IMR-90 (cell line): ENCODE measurements around the gene SHISA8. TPM values are rescaled to one million over a fixed set of nuclear protein-coding genes. Genes with fewer than 3 reads are reported as not detected.

ENCODE experiments used
- ATAC-seq: fragments of 200-7000 bp; cut with Tn5 transposase; 2 replicates; pipeline ENCODE4 v1.9.1; 2020; ENCODE audit warnings: low read depth, mild to moderate bottlenecking, moderate library complexity
- BruUV-seq: library from RNA; stranded (reverse); fragments of 400-500 nt; replicated peaks from 2 replicates; lab custom pipeline; 2021; lab: Mats Ljungman, UMichigan
- CTCF ChIA-PET: fragments of 300-600 bp; formaldehyde crosslinking; extraction: SDS; loops from one replicate; lab custom pipeline; 2021; ENCODE audit warnings: antibody characterized with exemption; lab: Yijun Ruan, JAX
- POLR2A ChIA-PET: fragments of 300-600 bp; sonication (Branson Sonifier 250); formaldehyde crosslinking; loops from one replicate; lab custom pipeline; 2022; ENCODE audit warnings: antibody characterized with exemption; ENCODE audit not compliant: unreplicated experiment; lab: Charles Lee
- DNase-seq: peaks from one replicate; pipeline ENCODE4 v3.0.0; 2013
- H2AFZ ChIP-seq: replicated peaks from 2 replicates; pipeline ENCODE3; 2013; ENCODE audit warnings: low read length, mild to moderate bottlenecking; ENCODE audit not compliant: poor library complexity
- H2AK5ac ChIP-seq: 2 replicates; pipeline ENCODE4 v1.6.1; 2013; ENCODE audit warnings: low read depth, low read length, inconsistent platforms
- H2AK9ac ChIP-seq: replicated peaks from 2 replicates; pipeline ENCODE3; 2013; ENCODE audit warnings: mild to moderate bottlenecking, low read depth, low read length, moderate library complexity; ENCODE audit not compliant: poor library complexity
- H2BK120ac ChIP-seq: 2 replicates; pipeline ENCODE4 v1.6.1; 2013; ENCODE audit warnings: low read depth, low read length, inconsistent platforms
- H2BK15ac ChIP-seq: 3 replicates; pipeline ENCODE4 v1.6.1; 2013; ENCODE audit warnings: low read depth, low read length, inconsistent platforms
- H2BK20ac ChIP-seq: 2 replicates; pipeline ENCODE4 v1.6.1; 2013; ENCODE audit warnings: low read depth, mild to moderate bottlenecking, inconsistent platforms, low read length, moderate library complexity
- H2BK5ac ChIP-seq: 2 replicates; pipeline ENCODE4 v1.6.1; 2013; ENCODE audit warnings: mild to moderate bottlenecking, low read depth, low read length, inconsistent platforms; ENCODE audit not compliant: poor library complexity, severe bottlenecking
- H3K14ac ChIP-seq: replicated peaks from 2 replicates; pipeline ENCODE4 v1.6.1; 2013; ENCODE audit warnings: low read depth, low read length, inconsistent platforms
- H3K18ac ChIP-seq: 2 replicates; pipeline ENCODE4 v1.6.1; 2013; ENCODE audit warnings: low read depth, low read length, control low read depth
- H3K23ac ChIP-seq: 2 replicates; pipeline ENCODE4 v1.6.1; 2013; ENCODE audit warnings: low read depth, low read length, inconsistent platforms
- H3K27ac ChIP-seq: 2 replicates; pipeline ENCODE4 v1.5.1; 2013; ENCODE audit warnings: mild to moderate bottlenecking, control low read depth, low read length; ENCODE audit not compliant: insufficient read depth
- H3K27me3 ChIP-seq: 2 replicates; pipeline ENCODE4 v1.6.1; 2013; ENCODE audit warnings: low read length; ENCODE audit not compliant: control insufficient read depth, insufficient read depth
- H3K36me3 ChIP-seq: 2 replicates; pipeline ENCODE4 v1.6.1; 2013; ENCODE audit warnings: low read length, mixed read lengths; ENCODE audit not compliant: control insufficient read depth, insufficient read depth
- H3K4ac ChIP-seq: 2 replicates; pipeline ENCODE4 v1.6.1; 2013; ENCODE audit warnings: low read depth, low read length, inconsistent platforms
- H3K4me1 ChIP-seq: 2 replicates; pipeline ENCODE4 v1.6.1; 2013; ENCODE audit warnings: low read length, mixed read lengths; ENCODE audit not compliant: control insufficient read depth, insufficient read depth
- H3K4me2 ChIP-seq: 2 replicates; pipeline ENCODE4 v1.6.1; 2013; ENCODE audit warnings: low read depth, mild to moderate bottlenecking, control low read depth, low read length, moderate library complexity
- H3K4me3 ChIP-seq: 2 replicates; pipeline ENCODE4 v1.5.1; 2013; ENCODE audit warnings: low read depth, mild to moderate bottlenecking, control low read depth, low read length, moderate library complexity; ENCODE audit not compliant: insufficient read depth
- H3K56ac ChIP-seq: 2 replicates; pipeline ENCODE4 v1.6.1; 2013; ENCODE audit warnings: low read length, inconsistent platforms; ENCODE audit not compliant: insufficient read depth; ENCODE audit errors: extremely low read depth
- H3K79me1 ChIP-seq, 2 experiments: 2 replicates each; pipeline ENCODE4 v1.6.1; 2013; ENCODE audit warnings: low read length in 2 of 2, inconsistent platforms in 1 of 2, low read depth in 1 of 2
- H3K9ac ChIP-seq: 2 replicates; pipeline ENCODE4 v1.6.1; 2013; ENCODE audit warnings: low read depth, low read length, control low read depth
- H3K9me1 ChIP-seq: 2 replicates; pipeline ENCODE4 v1.6.1; 2013; ENCODE audit warnings: low read length, inconsistent platforms; ENCODE audit not compliant: insufficient read depth
- H3K9me3 ChIP-seq: 2 replicates; pipeline ENCODE4 v1.6.1; 2013; ENCODE audit warnings: low read length; ENCODE audit not compliant: control insufficient read depth, insufficient read depth
- H4K20me1 ChIP-seq: 2 replicates; pipeline ENCODE4 v1.6.1; 2013; ENCODE audit warnings: low read length, inconsistent platforms; ENCODE audit not compliant: insufficient read depth
- H4K5ac ChIP-seq: 2 replicates; pipeline ENCODE4 v1.6.1; 2013; ENCODE audit warnings: mild to moderate bottlenecking, low read depth, low read length, control low read depth
- H4K8ac ChIP-seq, 2 experiments: 2 replicates each; pipeline ENCODE4 v1.6.1; 2013; ENCODE audit warnings: low read depth in 2 of 2, low read length in 2 of 2, control low read depth in 1 of 2, inconsistent platforms in 1 of 2
- H4K91ac ChIP-seq: 2 replicates; pipeline ENCODE4 v1.6.1; 2013; ENCODE audit warnings: low read depth, low read length, inconsistent platforms; ENCODE audit not compliant: insufficient read depth
- BHLHE40 ChIP-seq: fragments of 150-350 bp; IDR thresholded peaks from 2 replicates; pipeline ENCODE4 v1.6.1; 2016; ENCODE audit warnings: mild to moderate bottlenecking, low read depth, low read length
- CEBPB ChIP-seq: IDR thresholded peaks from 2 replicates; pipeline ENCODE4 v1.6.1; 2012; ENCODE audit warnings: low read depth, low read length, improper control_type of control experiment
- CHD1 ChIP-seq: IDR thresholded peaks from 2 replicates; pipeline ENCODE4 v1.6.1; 2012; ENCODE audit warnings: low read depth, low read length, improper control_type of control experiment
- CTCF ChIP-seq: conservative IDR thresholded peaks from 2 replicates; pipeline ENCODE4 v1.5.1; 2012; ENCODE audit warnings: mild to moderate bottlenecking, low read depth, low read length, improper control_type of control experiment
- FOS ChIP-seq: fragments of 150-350 bp; IDR thresholded peaks from 2 replicates; pipeline ENCODE4 v1.6.1; 2016; ENCODE audit warnings: low read depth, low read length
- MAFK ChIP-seq: IDR thresholded peaks from 2 replicates; pipeline ENCODE4 v1.6.1; 2012; ENCODE audit warnings: low read depth, low read length, improper control_type of control experiment
- MAZ ChIP-seq: IDR thresholded peaks from 2 replicates; pipeline ENCODE4 v1.6.1; 2012; ENCODE audit warnings: low read depth, mild to moderate bottlenecking, low read length, improper control_type of control experiment, moderate library complexity, borderline replicate concordance
- MXI1 ChIP-seq: IDR thresholded peaks from 2 replicates; pipeline ENCODE4 v1.6.1; 2012; ENCODE audit warnings: low read depth, mild to moderate bottlenecking, low read length, moderate library complexity, borderline replicate concordance
- NFE2L2 ChIP-seq: fragments of 150-350 bp; IDR thresholded peaks from 2 replicates; pipeline ENCODE4 v1.6.1; 2016; ENCODE audit warnings: low read depth, mild to moderate bottlenecking, low read length
- POLR2A ChIP-seq: IDR thresholded peaks from 2 replicates; pipeline ENCODE4 v1.6.1; 2012; ENCODE audit warnings: mild to moderate bottlenecking, low read depth, low read length
- RAD21 ChIP-seq: IDR thresholded peaks from 2 replicates; pipeline ENCODE4 v1.6.1; 2012; ENCODE audit warnings: low read length, improper control_type of control experiment
- RCOR1 ChIP-seq: IDR thresholded peaks from 2 replicates; pipeline ENCODE4 v1.6.1; 2012; ENCODE audit warnings: mild to moderate bottlenecking, low read length, improper control_type of control experiment; ENCODE audit not compliant: insufficient replicate concordance
- RFX5 ChIP-seq: IDR thresholded peaks from 2 replicates; pipeline ENCODE4 v1.8.0; 2012; ENCODE audit warnings: low read depth, mild to moderate bottlenecking, low read length, moderate library complexity
- SMC3 ChIP-seq: fragments of 150-350 bp; IDR thresholded peaks from 2 replicates; pipeline ENCODE4 v1.6.1; 2016; ENCODE audit warnings: low read depth, mild to moderate bottlenecking, antibody characterized with exemption, low read length, moderate library complexity
- USF2 ChIP-seq: fragments of 150-350 bp; IDR thresholded peaks from 2 replicates; pipeline ENCODE4 v1.6.1; 2017; ENCODE audit warnings: mild to moderate bottlenecking, antibody characterized with exemption, low read length, low read depth
- WGBS, 2 experiments: methylation state at CpG; one replicate each; pipeline versions ENCODE4 v1.1.5 to v1.1.7; 2013; ENCODE audit warnings: missing lambda C conversion rate in 2 of 2; ENCODE audit not compliant: insufficient read length in 1 of 2; ENCODE audit errors: extremely low coverage in 2 of 2; 5-methylcytosine and 5-hydroxymethylcytosine counted together
- dilution Hi-C: fragments of 300-500 bp; cut with HindIII; formaldehyde crosslinking; loops from one replicate; pipeline ENCODE4 v1.14.3; 2018; ENCODE audit warnings: low sequenced_read_pairs; ENCODE audit not compliant: unreplicated experiment
- in situ Hi-C: fragments of 300-500 bp; cut with MboI; formaldehyde crosslinking; loops from 3 replicates; pipeline ENCODE4 v1.14.3; 2019; ENCODE audit warnings: low sequenced_read_pairs, inconsistent platforms, mixed read lengths
- intact Hi-C: fragments of 100-400 bp; cut with micrococcal nuclease; formaldehyde crosslinking; loops from 2 replicates; pipeline ENCODE4 v1.10.0; 2022
- polyA plus RNA-seq, 3 experiments: library from polyadenylated mRNA; depleted of rRNA; stranded (reverse); fragments of >200 nt; gene quantifications; 2 replicates each; pipeline ENCODE4 v1.2.3, GENCODE V29; 2012; ENCODE audit warnings: low replicate concordance in 1 of 3
- total RNA-seq: library from RNA; depleted of rRNA; stranded (reverse); fragments of >200 nt; gene quantifications from 2 replicates; pipeline ENCODE4 v1.2.3, GENCODE V29; 2012
- TF ChIP-seq, protein P1 (sequence below): fragments of 150-350 bp; IDR thresholded peaks from 2 replicates; pipeline ENCODE4 v1.6.1; 2016; ENCODE audit warnings: low read depth, mild to moderate bottlenecking, low read length, moderate library complexity, borderline replicate concordance

Gene SHISA8
- total and polyA plus RNA-seq, 2 of the 4 experiments (the other 2 are of a cell fraction), result not detected

DNA sequence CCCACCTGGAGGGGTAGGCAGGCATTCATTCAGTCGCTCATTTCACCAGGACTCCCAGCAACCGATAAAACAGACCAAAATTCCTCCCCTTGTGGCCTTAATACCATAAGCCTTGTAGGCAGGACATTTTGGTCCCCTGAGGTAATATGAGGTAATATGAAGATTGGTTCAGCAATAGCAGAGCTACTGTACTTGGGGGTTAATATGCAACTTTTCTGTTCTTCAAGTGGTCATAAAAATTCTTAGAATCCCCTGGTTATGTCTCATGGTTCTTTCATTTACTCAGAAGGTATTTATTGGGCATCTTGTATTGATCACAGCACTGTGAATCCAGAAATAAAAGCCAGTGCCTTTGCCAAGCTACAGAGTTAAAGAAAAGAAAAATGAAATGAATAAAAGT is 29.8 kb downstream of the SHISA8 start:
- DNase-seq (no peak), ATAC-seq (no peak)
- Histone ChIP-seq H2AK5ac (no peak overlapping the region), H3K79me1 (0 out of 4 replicates have a peak, but pooled peaks cover 0 to 3% of the 10 kb centered on the region in 2 experiments), H2BK5ac (no peak overlapping the region), H3K18ac (no peak overlapping the region), H4K20me1 (no peaks in the 10 kb centered on the region; the same call in 1 of the 2 replicates), H3K27me3 (no peaks in the 10 kb centered on the region), H2BK15ac (no peak overlapping the region), H3K9ac (no peak overlapping the region), H2AK9ac (no peak overlapping the region), H2BK120ac (no peak overlapping the region), H2AFZ (no peak overlapping the region), H3K27ac (no peak overlapping the region), H4K8ac (no peak overlapping the region), H3K4me1 (no peaks in the 10 kb centered on the region; the same call in 1 of the 2 replicates), H2BK20ac (no peak overlapping the region), H3K23ac (no peak overlapping the region), H3K4me2 (no peak overlapping the region), H3K4ac (no peak overlapping the region), H3K9me3 (no peaks in the 10 kb centered on the region), H3K36me3 (peaks cover 48% of the 10 kb centered on the region), H3K9me1 (no peaks in the 10 kb centered on the region; the same call in none of the 2 replicates), H3K56ac (no peak overlapping the region), H4K91ac (no peak overlapping the region), H4K5ac (no peak overlapping the region), H3K4me3 (no peak overlapping the region), H3K14ac (no peak overlapping the region)
- ChIA-PET POLR2A (no interaction called here), CTCF (no interaction called here)
- TF ChIP-seq USF2 (no peak), RCOR1 (no peak), RAD21 (no peak), MAZ (no peak), POLR2A (no peak), SMC3 (no peak), CHD1 (no peak), RFX5 (no peak), MXI1 (no peak), FOS (no peak), BHLHE40 (no peak), MAFK (no peak), NFE2L2 (no peak), CEBPB (no peak), CTCF (no peak)
- TF ChIP-seq, protein P1, sequence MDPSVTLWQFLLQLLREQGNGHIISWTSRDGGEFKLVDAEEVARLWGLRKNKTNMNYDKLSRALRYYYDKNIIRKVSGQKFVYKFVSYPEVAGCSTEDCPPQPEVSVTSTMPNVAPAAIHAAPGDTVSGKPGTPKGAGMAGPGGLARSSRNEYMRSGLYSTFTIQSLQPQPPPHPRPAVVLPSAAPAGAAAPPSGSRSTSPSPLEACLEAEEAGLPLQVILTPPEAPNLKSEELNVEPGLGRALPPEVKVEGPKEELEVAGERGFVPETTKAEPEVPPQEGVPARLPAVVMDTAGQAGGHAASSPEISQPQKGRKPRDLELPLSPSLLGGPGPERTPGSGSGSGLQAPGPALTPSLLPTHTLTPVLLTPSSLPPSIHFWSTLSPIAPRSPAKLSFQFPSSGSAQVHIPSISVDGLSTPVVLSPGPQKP, result no peak
- in situ Hi-C loops, result no loop called here
- no CpG with 5 or more reads among the region's 2 CpGs for WGBS, 2 experiments
- dilution Hi-C loops, result no loop called here
- intact Hi-C loops, result no loop called here
- no TSS peak for BruUV-seq
